HG03469 (cell line): ENCODE data around the gene NRDE2.
A peak's percentile ranks its signal among the peaks of the same experiment; 100 is the strongest.

Experiments
- ATAC-seq: cut with Tn5 transposase; IDR thresholded peaks from one replicate; pipeline ENCODE4 v1.9.1; 2021; ENCODE audit warnings: mild to moderate bottlenecking, moderate library complexity, moderate number of reproducible peaks; ENCODE audit not compliant: unreplicated experiment

NRDE2 gene, protein sequence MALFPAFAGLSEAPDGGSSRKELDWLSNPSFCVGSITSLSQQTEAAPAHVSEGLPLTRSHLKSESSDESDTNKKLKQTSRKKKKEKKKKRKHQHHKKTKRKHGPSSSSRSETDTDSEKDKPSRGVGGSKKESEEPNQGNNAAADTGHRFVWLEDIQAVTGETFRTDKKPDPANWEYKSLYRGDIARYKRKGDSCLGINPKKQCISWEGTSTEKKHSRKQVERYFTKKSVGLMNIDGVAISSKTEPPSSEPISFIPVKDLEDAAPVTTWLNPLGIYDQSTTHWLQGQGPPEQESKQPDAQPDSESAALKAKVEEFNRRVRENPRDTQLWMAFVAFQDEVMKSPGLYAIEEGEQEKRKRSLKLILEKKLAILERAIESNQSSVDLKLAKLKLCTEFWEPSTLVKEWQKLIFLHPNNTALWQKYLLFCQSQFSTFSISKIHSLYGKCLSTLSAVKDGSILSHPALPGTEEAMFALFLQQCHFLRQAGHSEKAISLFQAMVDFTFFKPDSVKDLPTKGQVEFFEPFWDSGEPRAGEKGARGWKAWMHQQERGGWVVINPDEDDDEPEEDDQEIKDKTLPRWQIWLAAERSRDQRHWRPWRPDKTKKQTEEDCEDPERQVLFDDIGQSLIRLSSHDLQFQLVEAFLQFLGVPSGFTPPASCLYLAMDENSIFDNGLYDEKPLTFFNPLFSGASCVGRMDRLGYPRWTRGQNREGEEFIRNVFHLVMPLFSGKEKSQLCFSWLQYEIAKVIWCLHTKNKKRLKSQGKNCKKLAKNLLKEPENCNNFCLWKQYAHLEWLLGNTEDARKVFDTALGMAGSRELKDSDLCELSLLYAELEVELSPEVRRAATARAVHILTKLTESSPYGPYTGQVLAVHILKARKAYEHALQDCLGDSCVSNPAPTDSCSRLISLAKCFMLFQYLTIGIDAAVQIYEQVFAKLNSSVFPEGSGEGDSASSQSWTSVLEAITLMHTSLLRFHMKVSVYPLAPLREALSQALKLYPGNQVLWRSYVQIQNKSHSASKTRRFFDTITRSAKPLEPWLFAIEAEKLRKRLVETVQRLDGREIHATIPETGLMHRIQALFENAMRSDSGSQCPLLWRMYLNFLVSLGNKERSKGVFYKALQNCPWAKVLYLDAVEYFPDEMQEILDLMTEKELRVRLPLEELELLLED

DNA sequence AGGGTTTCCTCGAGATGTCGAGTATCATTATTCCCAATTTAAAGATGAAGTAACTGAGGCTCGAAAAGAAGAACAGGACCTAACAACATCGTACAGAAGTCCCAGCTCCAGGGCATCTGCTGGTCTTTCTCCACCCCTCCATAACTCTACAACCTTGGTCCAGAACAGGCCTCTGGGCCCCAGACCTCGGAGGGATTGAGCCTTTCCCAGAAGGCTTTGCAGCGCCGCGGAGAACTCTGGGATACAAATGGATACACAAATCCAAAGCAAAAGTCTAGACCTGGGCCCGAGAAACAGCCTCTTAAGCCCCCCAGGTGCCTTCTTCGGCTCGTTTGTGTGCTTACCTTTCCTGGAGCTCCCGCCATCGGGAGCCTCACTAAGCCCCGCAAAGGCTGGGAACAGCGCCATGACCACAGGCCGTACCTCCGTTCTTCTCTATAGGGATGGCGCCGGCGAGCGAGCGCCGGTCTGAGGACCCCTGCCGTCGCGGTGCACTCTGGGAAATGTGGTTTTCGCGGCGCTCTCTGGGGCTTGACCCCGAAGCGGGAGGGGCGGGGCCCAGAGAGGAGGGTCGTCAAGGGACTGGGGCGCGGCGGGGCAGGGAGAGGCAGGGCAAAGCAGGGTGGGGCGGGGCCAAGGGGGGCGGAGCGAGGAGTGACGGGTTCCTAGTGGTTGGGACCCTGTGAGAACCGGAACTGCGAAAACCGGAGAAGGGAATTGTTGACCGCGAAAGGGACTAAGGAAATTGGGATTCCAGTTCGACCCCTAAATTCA, at the start of gene NRDE2:
Gene NRDE2, minus strand, starts transcription at position 445 of the 774 bp plus-strand sequence. Its CDS starts 37 bp downstream, at position 408.
- ATAC-seq: peak; percentile 86

DNA sequence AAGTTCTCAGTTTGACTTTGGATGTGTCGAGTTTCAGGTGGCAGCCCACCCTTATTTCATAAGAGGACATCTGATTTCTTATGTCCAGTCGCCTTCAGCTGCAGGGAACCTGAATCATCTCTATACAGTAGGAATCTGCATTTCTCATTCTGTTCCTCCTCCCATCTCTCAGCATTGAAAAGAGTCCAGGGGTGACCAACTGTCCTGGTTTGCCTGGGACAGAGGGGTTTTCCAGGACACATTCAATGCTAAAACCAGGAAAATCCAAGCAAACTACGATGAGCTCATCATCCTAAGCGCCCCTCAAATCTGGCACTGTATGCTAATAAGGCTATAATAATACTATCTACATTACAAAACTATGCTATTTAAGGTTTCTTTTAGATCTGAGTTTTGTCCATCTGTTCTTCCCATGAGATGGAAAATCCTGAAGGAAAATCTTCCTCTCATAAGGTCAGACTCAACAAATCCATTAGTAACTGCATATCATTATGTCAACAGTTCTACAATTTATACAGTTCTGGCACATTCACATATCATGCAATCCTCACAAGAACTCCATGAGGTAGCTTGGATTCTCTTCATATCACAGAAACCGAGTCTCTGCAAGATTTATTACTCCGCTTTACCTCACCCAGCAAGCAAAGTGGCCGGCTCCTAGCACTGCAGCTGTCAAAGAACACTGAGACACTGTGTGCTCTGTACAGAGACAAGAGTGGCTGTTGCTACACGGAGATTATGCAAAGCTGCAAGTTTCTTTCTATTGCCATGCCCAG, 49.5 kb upstream of the NRDE2 start:
- no peak for ATAC-seq

DNA sequence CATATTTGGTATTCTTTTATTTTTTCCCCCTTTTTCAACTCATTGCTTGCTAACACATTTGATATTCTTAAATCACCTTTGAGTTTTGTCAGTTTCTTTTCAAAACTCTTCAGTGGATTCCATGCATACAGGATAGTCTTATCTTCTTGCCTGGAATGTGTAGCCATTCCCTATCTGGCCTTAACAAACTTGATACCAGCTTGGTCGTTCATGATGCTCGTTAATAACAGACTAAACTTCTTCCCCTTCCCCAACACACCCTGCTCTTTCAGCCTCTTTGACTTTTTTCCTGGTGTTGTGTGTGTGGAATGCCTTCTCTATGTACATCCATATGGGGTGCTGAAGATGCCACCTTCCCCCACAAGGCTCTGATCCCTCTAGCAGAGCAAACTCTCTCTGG, 47.4 kb upstream of the NRDE2 start:
- ATAC-seq: no peak

DNA sequence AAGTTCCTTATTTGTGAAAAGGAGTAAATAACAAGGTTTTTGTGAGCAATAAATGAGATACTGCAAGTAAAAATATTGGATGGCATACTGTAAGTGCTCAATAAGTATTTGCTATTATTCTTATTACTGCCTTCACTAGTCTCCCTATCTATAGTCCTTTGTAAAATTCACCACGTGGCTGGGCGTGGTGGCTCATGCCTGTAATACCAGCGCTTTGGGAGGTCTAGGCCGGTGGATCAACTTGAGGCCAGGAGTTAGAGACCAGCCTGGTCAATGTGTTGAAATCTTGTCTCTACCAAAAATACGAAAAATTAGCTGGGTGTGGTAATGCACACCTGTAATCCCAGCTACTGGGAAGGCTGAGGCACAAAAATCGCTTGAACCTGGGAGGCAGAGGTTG, 46.5 kb upstream of the NRDE2 start:
- no peak for ATAC-seq

DNA sequence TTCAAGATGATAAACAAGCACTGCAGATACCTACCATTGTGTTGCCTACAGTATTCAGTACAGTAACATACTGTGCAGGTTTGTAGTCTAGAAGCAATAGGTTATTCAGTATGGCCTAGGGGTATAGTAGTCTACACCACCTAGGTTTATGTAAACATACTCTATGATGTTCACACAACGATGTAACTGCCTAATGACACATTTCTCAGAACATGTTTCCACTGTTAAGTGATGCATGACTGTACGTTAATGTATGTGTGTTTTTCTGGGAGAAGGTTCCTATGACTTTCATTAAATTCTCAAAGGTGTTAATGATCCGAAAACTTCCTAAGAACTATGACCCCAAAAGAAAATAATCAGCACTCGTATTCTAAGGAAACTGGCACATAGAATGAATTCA, 44.2 kb upstream of the NRDE2 start:
- ATAC-seq: no peak

DNA sequence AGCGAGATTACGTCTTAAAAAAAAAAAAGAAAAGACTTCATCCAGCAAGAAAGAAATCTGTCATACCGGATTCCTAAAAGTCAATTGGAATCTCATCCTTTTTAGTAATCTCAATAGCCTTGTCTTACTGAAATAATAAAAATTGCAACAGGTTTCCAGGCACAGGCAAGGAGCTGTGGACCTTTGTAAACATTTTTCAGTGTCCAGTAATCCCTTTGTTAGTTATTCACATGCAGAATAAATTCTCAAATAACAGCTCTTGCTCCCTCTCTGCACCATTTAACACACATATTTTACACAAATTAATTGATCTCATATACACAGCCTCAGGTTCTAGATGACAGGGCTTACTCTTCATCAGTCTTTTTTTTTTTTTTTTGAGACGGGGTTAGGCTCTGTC, 43.1 kb upstream of the NRDE2 start:
- ATAC-seq: no peak

DNA sequence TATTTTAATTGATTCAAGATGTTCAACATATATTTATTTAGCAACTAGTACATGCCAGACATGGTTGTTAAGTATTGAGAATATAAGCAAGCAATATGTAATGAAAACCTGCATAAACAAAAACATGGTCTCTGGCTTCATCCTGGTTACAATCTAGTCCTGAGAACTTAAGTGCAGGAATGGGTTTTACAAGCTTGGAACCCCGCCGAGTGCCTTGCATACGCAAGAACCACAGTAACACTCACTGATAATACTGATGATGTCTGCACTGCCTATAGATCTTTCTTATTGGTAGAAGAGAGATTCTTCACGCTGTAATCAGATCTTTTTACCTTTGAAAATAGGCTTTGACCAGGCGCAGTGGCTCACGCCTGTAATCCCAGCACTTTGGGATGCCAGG, 42.1 kb upstream of the NRDE2 start:
- no peak for ATAC-seq

DNA sequence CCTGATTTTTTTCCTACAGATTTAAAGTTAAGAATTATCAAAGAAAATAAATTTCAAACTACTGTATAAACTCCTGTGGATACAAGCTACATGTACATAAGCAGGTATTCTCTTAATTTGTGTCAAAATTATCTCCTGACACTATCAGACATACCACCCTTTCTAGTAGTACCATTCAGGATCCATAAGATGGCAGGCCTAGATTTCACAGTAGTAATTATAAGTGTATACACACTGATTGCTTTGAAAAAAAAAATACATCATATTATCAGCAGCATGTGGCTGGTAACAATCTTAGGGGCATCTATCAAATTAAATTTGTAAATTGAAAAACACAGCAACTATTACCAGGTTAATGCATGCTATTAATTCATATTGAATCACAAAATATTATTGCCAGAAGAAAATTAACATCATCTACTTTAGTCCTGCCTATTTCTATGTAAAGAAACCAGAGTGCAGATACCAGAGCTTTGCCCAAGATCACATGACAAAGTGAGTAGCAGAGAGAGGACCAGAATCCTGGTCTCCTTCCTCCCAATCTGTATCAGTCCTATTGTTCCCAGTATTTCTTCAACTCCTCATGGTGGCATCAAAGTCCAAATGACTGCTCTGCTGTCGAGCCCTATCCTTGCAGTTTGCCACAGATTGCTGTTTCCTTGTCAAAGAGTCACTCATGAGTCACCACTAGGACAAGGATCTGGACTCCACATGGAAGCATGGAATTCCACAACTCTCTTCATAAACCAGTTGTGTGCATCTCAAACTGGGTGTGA, 37.4 kb upstream of the NRDE2 start:
- ATAC-seq: no peak

DNA sequence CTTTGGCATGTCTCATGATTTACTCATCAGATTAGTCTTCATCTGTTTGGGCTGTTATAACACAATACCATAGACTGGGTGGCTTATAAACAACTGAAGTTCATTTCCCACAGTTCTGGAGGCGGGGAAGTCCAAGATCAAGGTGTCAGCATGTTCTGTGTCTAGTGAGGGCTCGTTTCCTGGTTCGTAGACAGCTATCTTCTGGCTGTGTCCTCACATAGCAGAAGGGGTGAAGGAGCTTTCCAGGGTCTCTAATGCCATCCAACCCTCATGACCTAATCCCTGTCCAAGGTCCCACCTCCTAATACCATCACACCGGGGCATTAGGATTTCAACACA, 30.8 kb upstream of the NRDE2 start:
- no peak for ATAC-seq

DNA sequence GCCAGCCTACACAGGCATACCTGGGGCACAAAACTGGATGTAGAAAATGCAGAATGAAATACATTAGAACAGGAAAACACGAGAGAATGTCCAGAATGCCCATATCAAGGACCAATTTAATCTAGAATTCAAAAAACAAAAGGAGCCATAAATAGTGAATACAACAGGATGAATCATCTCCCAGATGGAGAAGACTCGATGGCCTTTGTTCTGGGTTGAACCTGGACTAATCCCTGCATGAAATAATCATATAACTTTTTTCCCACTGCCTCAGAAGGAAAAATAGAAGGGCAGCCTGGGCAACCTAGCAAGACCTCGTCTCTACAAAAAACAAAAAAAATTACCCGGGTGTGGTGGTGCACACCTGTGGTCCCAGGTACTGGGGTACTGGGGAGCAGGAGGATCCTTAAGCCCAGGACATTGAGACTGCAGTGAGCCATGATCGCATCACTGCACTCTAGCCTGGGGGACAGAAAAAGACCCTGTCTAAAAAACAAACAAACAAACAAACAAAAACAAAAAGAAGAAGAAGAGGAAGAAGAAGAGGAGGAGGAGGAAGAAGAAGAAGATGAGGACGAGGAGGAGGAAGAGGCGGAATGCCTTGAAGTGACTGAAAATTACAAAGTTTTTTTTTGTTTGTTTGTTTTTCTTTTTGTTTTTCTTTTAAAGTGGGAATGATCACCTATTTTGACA, 30.3 kb upstream of the NRDE2 start:
- ATAC-seq: no peak

DNA sequence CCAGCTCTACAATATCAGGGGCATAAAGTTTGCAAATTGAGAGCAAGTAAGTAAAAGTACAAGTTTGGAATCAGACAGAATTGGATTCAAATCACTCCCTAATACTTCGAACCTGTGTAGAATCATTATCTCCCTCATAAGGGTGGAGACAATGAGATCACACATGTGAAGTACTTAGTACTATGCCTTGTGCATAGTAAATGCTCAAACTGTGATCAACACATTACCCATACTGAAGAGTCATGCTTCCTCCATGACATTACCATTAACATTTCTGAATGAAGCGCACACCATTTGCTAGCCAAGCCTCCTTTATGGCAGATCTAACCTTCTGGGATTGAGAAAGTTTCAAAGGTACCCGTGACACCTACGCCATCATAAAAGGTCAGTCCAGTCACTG, 26.6 kb upstream of the NRDE2 start:
- no peak for ATAC-seq

DNA sequence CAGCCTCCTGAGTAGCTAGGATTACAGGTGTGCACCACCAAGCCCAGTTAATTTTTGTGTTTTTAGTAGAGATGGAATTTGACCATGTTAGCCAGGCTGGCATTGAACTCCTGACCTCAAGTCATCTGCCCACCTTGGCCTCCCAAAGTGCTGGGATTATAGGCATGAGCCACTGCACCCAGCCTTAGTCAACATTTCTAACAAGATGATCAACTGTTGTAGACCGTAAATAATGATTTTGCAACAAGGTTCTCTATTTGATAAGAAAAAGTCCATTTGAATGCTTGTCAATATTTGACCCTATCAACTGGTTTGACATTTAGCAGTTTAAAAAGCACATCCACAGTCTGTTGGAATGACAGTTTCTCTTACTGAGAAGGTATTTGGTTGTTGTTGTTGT, 25.2 kb upstream of the NRDE2 start:
- ATAC-seq: no peak

DNA sequence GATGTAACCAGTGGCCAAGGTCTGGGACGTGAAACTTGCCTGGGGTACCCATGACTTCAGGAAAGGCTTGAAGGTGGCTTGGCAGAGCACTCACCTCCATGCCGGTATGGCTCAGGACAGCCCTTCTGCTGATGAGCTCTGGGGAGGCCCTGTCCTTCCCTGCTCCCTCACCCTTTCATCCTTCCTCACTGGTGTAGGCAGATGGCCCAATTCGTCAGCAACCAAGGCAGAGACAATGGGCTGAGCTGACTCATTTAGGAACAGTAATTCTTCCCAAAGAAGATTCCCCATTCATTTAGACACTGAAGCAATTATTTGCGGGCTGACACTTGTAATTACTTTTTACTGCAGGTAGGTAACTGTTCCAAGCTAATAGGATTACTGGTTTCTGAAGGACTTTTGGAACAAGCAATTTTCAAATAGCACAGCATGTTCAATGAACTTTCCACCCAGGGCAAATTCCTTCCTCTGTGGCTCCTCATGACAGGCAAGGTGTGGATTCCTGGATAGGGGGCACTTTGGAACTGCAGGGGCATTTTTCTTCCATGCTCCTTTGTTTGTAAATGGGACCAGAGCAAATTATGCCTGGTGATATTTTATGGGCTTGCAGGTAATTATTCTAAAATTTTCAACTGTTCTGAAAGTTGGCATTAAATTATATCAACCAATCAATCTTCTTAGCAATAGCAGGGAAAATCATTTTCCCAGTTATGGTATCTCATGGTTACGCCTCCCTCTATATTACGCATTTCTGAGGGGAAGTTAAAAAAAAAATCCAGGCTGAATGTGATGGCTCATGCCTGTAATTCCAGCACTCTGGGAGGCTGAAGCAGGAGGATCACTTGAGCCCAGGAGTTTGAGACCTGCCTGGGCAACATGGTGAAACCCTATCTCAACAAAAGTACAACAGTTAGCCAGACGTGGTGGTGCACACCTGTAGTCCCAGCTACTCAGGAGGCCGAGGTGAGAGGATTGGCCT, 24.1 kb upstream of the NRDE2 start:
- ATAC-seq: no peak

DNA sequence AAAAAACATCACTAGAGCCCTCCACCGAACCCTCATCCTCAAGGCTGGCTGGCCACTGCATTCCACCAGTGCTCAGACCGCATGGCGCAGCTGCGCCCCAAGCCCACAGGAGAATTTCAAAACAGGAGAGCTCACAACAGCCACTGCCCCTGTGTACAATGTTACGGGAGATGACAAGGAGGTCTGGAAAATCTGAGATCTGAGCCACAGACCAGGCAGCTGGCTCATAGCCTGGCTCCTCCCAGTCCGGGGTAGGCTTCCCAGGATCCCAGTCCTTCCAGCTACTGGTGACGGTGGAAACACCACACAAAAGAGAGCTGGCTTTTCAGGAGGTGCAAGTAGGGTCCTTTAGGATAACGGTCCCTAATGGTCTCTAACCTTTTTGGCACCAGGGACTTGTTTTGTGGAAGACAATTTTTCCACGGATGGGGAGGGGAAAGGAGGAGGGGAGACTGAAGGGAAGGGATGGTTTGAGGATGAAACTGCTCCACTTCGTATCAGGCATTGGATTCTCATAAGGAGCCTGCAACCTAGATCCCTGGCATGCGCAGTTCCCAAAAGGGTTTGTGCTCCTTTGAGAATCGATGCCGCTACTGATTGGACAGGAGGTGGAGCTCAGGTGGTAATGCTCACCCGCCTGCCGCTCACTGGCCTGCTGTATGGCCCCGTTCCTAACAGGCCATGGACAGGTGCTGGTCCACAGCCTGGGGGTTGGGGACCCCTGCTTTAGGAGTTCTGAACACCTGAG, 23.0 kb upstream of the NRDE2 start:
- no peak for ATAC-seq

DNA sequence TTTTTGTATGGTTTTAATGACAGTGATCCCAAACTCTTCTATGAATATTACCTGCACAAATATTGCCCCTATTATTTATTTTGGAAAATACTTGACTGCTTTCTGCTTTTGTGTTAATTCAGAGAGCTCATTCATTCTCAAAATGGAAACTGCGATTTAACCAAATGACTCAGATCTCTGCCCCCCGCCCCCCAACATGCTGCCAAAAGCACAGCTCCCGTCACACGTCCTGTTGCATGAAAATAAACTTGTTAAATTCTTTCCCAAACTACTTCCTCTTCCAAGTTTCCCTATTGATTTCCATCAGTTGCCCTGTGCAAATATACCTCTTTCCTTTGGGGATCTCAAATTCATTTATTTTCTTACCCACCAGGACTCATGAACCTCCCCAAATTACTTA, 18.0 kb upstream of the NRDE2 start:
- ATAC-seq: no peak

DNA sequence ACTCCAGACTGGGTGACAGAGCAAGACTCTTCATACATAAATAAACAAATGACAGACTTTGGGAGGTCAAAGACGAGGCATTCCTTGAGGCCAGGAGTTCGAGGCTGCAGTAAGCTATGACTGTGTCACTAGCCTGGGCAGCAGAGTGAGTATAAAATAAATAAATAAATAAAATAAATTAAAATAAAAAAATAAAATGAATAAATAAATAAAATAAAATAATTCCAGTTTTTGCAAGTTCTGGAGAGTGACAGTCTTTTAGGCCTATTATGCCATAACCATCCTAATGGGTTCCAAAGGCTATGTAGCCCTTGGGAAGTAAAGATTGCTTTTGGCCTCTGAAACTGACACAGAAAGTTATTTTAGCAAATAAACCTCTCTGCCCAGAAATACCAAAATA, 16.5 kb upstream of the NRDE2 start:
- ATAC-seq: no peak

DNA sequence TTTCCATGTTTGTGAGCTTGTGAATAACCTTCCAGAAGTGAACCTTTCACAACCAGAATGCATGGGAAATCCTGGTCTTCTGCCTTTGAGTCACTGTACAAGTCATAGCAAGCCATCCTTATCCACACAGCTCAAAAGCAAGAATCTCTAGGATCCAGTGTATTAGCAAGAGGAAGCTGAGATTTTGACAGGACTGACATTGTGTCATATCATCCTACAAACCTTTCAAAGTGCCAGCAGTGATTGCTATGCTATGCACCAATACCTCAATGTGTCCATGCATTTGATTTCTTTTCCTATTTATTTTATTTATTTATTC, 13.5 kb upstream of the NRDE2 start:
- no peak for ATAC-seq
